AG04450 (cell line): ENCODE measurements around the gene COL6A3. TPM values are rescaled to one million over a fixed set of nuclear protein-coding genes. Genes with fewer than 3 reads are reported as not detected.

Source experiments
- CTCF ChIA-PET: fragments of 300-600, 350-600 bp; formaldehyde crosslinking; extraction: SDS; loops from one replicate; lab custom pipeline; 2022; ENCODE audit warnings: antibody characterized with exemption, inconsistent platforms; lab: Charles Lee
- POLR2A ChIA-PET: fragments of 350-600 bp; formaldehyde crosslinking; extraction: SDS; loops from one replicate; lab custom pipeline; 2021; ENCODE audit warnings: antibody characterized with exemption, inconsistent platforms; lab: Yijun Ruan, JAX
- DNase-seq: peaks from one replicate; pipeline ENCODE4 v3.0.0-alpha.2; 2011; ENCODE audit warnings: low read depth, low spot score
- H3K27ac ChIP-seq: one replicate; pipeline ENCODE4 v1.5.1; 2012; ENCODE audit warnings: low read depth, low read length, control low read depth
- H3K27me3 ChIP-seq: one replicate; pipeline ENCODE4 v1.6.0; 2012; ENCODE audit warnings: low read length; ENCODE audit not compliant: control insufficient read depth, insufficient read depth
- H3K4me3 ChIP-seq: 2 replicates; pipeline ENCODE4 v1.5.1; 2011; ENCODE audit warnings: mild to moderate bottlenecking, low read depth, low read length, control low read depth
- H3K9me3 ChIP-seq: 2 replicates; pipeline ENCODE4 v1.5.1; 2012; ENCODE audit warnings: low read length; ENCODE audit not compliant: control insufficient read depth, insufficient read depth
- CTCF ChIP-seq: IDR thresholded peaks from 2 replicates; pipeline ENCODE4 v1.5.1; 2011; ENCODE audit warnings: low read depth, low read length, control low read depth, inconsistent platforms
- polyA plus RNA-seq: library from polyadenylated mRNA; depleted of rRNA; stranded (reverse); fragments of >200 nt; gene quantifications from 2 replicates; pipeline ENCODE4 v1.2.3, GENCODE V29; 2011

The COL6A3 gene
- polyA plus RNA-seq, 1 experiment: 1,384 TPM

GRCh38 chr2:237449193-237449881 is 35.4 kb upstream of the COL6A3 start:
- ChIA-PET POLR2A (no interaction called here), CTCF (interaction anchor here (0.9 to 4.9 kb wide), 5 partner anchors 15 to 327 kb away, joined by 3 to 55 read pairs (median 6); no protein-coding TSS in a partner anchor)
- Histone ChIP-seq H3K4me3 (no peak overlapping the region), H3K27ac (no peak overlapping the region), H3K9me3 (peaks cover 11% of the 10 kb centered on the region), H3K27me3 (no peaks in the 10 kb centered on the region)
- TF ChIP-seq CTCF: no peak
- DNase-seq: no peak

- no peak for DNase-seq
- no peak for TF ChIP-seq CTCF
- H3K4me3 ChIP-seq: no peak overlapping the region
- CTCF ChIA-PET: interaction anchor here (4.9 kb wide), 1 partner anchor 27 kb away, joined by 55 read pairs; no protein-coding TSS in a partner anchor
- POLR2A ChIA-PET: interaction anchor here (0.6 kb wide), 1 partner anchor 678 kb away, joined by 4 read pairs; no protein-coding TSS in a partner anchor
- no peak overlapping the region for H3K27ac ChIP-seq
- H3K27me3 ChIP-seq: no peaks in the 10 kb centered on the region
- H3K9me3 ChIP-seq: peaks cover 10% of the 10 kb centered on the region; the same call in 1 of the 2 replicates
Observed at GRCh38 chr2:237448626-237449025, 34.7 kb upstream of the COL6A3 start.

- Histone ChIP-seq H3K27ac (no peak overlapping the region), H3K9me3 (peaks cover 10% of the 10 kb centered on the region; the same call in 1 of the 2 replicates), H3K4me3 (no peak overlapping the region), H3K27me3 (no peaks in the 10 kb centered on the region)
- ChIA-PET POLR2A (interaction anchor here (0.6 kb wide), 1 partner anchor 679 kb away, joined by 4 read pairs; no protein-coding TSS in a partner anchor), CTCF (interaction anchor here (4.9 kb wide), 1 partner anchor 27 kb away, joined by 55 read pairs; no protein-coding TSS in a partner anchor)
- TF ChIP-seq CTCF: no peak
- no peak for DNase-seq
Observed at GRCh38 chr2:237448171-237448570, 34.2 kb upstream of the COL6A3 start.

- H3K4me3 ChIP-seq: no peak overlapping the region
- no peaks in the 10 kb centered on the region for H3K27me3 ChIP-seq
- POLR2A ChIA-PET: no interaction called here
- H3K27ac ChIP-seq: no peak overlapping the region
- no peak for TF ChIP-seq CTCF
- CTCF ChIA-PET: interaction anchor here (4.9 kb wide), 1 partner anchor 26 kb away, joined by 55 read pairs; no protein-coding TSS in a partner anchor
- H3K9me3 ChIP-seq: peaks cover 10% of the 10 kb centered on the region; the same call in 1 of the 2 replicates
- no peak for DNase-seq
Observed at GRCh38 chr2:237447496-237447895, 33.5 kb upstream of the COL6A3 start.

- no peak for DNase-seq
- no peak overlapping the region for H3K4me3 ChIP-seq
Observed at GRCh38 chr2:237446338-237446665, 32.3 kb upstream of the COL6A3 start.

More at GRCh38 chr2:237446338-237446665, 32.3 kb upstream of the COL6A3 start:
- ChIA-PET POLR2A (no interaction called here), CTCF (interaction anchor here (0.7 to 1.3 kb wide), 3 partner anchors 22 to 29 kb away, joined by 3 to 5 read pairs (median 3); no protein-coding TSS in a partner anchor)
- TF ChIP-seq CTCF: no peak
- peaks cover 10% of the 10 kb centered on the region; the same call in 1 of the 2 replicates for H3K9me3 ChIP-seq
- H3K27me3 ChIP-seq: no peaks in the 10 kb centered on the region
- no peak overlapping the region for H3K27ac ChIP-seq
